Measurements from ENCODE around the gene ADAM33. TPM values are rescaled to one million over a fixed set of nuclear protein-coding genes. Genes with fewer than 3 reads are reported as not detected.

ADAM33 gene
- total and polyA plus RNA-seq, 2 of the 8 experiments (the other 6 are each of a cell fraction or from before 2014, with no cell fraction given), result 4.2 to 6.0 TPM

DNA sequence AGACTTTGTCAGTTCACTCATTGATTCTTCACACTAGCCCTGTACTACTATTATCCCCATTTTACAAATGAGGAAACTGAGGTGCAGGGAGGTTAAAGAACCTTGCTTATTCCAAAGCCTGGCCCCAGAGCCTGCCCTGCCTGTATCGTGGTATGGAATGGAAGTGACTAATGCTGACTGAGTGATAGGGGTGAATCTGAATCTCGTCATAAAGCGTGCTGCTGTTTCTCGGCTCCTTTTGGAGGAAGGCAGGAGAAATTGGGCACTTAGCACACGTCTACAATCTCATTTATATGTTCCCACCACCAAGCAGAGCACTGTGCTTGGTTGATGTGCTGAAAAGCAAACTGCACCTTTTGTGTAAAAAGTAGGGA is 35.8 kb downstream of the ADAM33 start (continued):
- TF ChIP-seq, protein P1, sequence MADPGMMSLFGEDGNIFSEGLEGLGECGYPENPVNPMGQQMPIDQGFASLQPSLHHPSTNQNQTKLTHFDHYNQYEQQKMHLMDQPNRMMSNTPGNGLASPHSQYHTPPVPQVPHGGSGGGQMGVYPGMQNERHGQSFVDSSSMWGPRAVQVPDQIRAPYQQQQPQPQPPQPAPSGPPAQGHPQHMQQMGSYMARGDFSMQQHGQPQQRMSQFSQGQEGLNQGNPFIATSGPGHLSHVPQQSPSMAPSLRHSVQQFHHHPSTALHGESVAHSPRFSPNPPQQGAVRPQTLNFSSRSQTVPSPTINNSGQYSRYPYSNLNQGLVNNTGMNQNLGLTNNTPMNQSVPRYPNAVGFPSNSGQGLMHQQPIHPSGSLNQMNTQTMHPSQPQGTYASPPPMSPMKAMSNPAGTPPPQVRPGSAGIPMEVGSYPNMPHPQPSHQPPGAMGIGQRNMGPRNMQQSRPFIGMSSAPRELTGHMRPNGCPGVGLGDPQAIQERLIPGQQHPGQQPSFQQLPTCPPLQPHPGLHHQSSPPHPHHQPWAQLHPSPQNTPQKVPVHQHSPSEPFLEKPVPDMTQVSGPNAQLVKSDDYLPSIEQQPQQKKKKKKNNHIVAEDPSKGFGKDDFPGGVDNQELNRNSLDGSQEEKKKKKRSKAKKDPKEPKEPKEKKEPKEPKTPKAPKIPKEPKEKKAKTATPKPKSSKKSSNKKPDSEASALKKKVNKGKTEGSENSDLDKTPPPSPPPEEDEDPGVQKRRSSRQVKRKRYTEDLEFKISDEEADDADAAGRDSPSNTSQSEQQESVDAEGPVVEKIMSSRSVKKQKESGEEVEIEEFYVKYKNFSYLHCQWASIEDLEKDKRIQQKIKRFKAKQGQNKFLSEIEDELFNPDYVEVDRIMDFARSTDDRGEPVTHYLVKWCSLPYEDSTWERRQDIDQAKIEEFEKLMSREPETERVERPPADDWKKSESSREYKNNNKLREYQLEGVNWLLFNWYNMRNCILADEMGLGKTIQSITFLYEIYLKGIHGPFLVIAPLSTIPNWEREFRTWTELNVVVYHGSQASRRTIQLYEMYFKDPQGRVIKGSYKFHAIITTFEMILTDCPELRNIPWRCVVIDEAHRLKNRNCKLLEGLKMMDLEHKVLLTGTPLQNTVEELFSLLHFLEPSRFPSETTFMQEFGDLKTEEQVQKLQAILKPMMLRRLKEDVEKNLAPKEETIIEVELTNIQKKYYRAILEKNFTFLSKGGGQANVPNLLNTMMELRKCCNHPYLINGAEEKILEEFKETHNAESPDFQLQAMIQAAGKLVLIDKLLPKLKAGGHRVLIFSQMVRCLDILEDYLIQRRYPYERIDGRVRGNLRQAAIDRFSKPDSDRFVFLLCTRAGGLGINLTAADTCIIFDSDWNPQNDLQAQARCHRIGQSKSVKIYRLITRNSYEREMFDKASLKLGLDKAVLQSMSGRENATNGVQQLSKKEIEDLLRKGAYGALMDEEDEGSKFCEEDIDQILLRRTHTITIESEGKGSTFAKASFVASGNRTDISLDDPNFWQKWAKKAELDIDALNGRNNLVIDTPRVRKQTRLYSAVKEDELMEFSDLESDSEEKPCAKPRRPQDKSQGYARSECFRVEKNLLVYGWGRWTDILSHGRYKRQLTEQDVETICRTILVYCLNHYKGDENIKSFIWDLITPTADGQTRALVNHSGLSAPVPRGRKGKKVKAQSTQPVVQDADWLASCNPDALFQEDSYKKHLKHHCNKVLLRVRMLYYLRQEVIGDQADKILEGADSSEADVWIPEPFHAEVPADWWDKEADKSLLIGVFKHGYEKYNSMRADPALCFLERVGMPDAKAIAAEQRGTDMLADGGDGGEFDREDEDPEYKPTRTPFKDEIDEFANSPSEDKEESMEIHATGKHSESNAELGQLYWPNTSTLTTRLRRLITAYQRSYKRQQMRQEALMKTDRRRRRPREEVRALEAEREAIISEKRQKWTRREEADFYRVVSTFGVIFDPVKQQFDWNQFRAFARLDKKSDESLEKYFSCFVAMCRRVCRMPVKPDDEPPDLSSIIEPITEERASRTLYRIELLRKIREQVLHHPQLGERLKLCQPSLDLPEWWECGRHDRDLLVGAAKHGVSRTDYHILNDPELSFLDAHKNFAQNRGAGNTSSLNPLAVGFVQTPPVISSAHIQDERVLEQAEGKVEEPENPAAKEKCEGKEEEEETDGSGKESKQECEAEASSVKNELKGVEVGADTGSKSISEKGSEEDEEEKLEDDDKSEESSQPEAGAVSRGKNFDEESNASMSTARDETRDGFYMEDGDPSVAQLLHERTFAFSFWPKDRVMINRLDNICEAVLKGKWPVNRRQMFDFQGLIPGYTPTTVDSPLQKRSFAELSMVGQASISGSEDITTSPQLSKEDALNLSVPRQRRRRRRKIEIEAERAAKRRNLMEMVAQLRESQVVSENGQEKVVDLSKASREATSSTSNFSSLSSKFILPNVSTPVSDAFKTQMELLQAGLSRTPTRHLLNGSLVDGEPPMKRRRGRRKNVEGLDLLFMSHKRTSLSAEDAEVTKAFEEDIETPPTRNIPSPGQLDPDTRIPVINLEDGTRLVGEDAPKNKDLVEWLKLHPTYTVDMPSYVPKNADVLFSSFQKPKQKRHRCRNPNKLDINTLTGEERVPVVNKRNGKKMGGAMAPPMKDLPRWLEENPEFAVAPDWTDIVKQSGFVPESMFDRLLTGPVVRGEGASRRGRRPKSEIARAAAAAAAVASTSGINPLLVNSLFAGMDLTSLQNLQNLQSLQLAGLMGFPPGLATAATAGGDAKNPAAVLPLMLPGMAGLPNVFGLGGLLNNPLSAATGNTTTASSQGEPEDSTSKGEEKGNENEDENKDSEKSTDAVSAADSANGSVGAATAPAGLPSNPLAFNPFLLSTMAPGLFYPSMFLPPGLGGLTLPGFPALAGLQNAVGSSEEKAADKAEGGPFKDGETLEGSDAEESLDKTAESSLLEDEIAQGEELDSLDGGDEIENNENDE (IDR thresholded peaks at IDR 0.05; ENCODE audit: insufficient replicate concordance, low read length), result no peak

Data from H1 (cell line).